Coronary artery (tissue), 2 donors: ENCODE data around the gene NFYC.

ENCODE experiments used
- DNase-seq: peaks from one replicate; pipeline ENCODE4 v3.0.0-alpha.2; 2017; ENCODE audit warnings: low spot score
- H3K27ac ChIP-seq, 2 donors: fragments of 200-600 bp; sonication (generic); one replicate each; pipeline ENCODE4 v1.5.1; 2016 to 2019
- H3K4me3 ChIP-seq: fragments of 200-600 bp; sonication (generic); 2 replicates; pipeline ENCODE4 v1.5.1; 2016; ENCODE audit warnings: mild to moderate bottlenecking, moderate library complexity
- TF ChIP-seq, protein P1 (sequence below): fragments of 200-600 bp; sonication (generic); IDR thresholded peaks from one replicate; pipeline ENCODE4 v1.5.1; 2019; ENCODE audit warnings: antibody characterized with exemption

NFYC gene

GRCh38 chr1:40780678-40781607 lies 89.4 kb downstream of the NFYC start:
- TF ChIP-seq, protein P1, sequence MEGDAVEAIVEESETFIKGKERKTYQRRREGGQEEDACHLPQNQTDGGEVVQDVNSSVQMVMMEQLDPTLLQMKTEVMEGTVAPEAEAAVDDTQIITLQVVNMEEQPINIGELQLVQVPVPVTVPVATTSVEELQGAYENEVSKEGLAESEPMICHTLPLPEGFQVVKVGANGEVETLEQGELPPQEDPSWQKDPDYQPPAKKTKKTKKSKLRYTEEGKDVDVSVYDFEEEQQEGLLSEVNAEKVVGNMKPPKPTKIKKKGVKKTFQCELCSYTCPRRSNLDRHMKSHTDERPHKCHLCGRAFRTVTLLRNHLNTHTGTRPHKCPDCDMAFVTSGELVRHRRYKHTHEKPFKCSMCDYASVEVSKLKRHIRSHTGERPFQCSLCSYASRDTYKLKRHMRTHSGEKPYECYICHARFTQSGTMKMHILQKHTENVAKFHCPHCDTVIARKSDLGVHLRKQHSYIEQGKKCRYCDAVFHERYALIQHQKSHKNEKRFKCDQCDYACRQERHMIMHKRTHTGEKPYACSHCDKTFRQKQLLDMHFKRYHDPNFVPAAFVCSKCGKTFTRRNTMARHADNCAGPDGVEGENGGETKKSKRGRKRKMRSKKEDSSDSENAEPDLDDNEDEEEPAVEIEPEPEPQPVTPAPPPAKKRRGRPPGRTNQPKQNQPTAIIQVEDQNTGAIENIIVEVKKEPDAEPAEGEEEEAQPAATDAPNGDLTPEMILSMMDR: no peak
- Histone ChIP-seq H3K27ac (no peak overlapping the region), H3K4me3 (no peak overlapping the region)
- DNase-seq: no peak

GRCh38 chr1:40781608-40781971 lies 90.1 kb downstream of the NFYC start:
- Histone ChIP-seq H3K27ac (no peak overlapping the region), H3K4me3 (no peak overlapping the region)
- DNase-seq: no peak
- TF ChIP-seq, protein P1: no peak

- H3K4me3 ChIP-seq: peak overlapping the region; percentile 80
- TF ChIP-seq, protein P1: no peak
- no peak for DNase-seq
- peak overlapping the region in 1 of 2 donors; percentile 94 for H3K27ac ChIP-seq
Measured at GRCh38 chr1:40782371-40782956, 91.0 kb downstream of the NFYC start.

GRCh38 chr1:40783001-40783905 lies 91.7 kb downstream of the NFYC start, which contains the start of gene KCNQ4:
TSS of gene KCNQ4 (plus strand) at chr1:40783787. CDS start at chr1:40784094, 307 bp downstream.
- peak within 1 kb of the TSS; percentile 80 for H3K4me3 ChIP-seq
- H3K27ac ChIP-seq: peak within 1 kb of the TSS; percentile 68 to 94
- TF ChIP-seq, protein P1: no peak
- no peak for DNase-seq

DNA sequence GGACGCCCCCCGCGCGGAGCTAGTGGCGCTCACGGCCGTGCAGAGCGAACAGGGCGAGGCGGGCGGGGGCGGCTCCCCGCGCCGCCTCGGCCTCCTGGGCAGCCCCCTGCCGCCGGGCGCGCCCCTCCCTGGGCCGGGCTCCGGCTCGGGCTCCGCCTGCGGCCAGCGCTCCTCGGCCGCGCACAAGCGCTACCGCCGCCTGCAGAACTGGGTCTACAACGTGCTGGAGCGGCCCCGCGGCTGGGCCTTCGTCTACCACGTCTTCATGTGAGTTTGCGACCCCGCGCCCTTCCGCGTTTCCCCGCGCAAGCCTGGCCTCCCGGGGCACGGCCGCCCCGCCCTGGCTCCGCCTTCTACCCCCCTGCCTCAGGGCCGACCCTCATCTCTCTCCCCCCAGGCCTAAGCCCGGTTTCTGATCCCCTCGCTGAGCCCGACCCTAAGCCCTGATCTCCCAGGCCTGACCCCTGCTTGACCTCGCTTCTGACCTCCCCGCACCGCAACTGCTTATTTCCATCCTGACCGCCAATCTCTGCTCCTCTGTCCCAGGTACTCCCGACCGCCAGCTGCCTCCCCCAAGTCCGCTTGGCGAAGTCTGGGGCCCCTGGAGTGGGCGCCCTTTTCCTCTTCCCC lies 92.8 kb downstream of the NFYC start:
- H3K4me3 ChIP-seq: peak overlapping the region; percentile 80
- TF ChIP-seq, protein P1: no peak
- H3K27ac ChIP-seq: peak overlapping the region; percentile 68 to 94
- DNase-seq: no peak

DNA sequence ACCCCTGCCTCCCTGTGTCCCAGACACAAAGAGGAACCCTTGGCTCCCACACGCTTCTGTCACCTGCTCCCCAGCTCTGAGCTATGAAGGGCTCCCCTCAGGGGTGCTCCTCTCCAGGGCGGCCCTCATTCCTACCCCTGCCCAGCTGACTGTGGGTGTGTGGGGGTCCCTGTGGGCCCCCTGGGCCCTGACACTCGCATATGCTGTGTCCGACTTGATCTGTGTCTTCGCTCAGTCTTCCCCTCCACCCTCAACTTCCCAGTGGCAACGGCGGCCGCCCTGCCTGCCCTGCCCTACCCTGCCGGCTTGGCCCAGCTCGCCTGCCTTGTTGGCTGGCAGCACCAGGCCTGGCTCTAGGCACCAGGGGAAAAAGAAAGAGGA lies 93.3 kb downstream of the NFYC start:
- H3K4me3 ChIP-seq: peak overlapping the region; percentile 80
- no peak for DNase-seq
- H3K27ac ChIP-seq: peak overlapping the region; percentile 68 to 94
- TF ChIP-seq, protein P1: no peak
